ENCODE results near the gene PVALEF.

GRCh38 chr17:81128338-81128737 is 37.0 kb upstream of the PVALEF start:
- TF ChIP-seq ELF4 (IDR thresholded peaks at IDR 0.05) (no peak), BHLHE40 (IDR thresholded peaks at IDR 0.05; ENCODE audit: borderline replicate concordance) (no peak), SP1 (IDR thresholded peaks at IDR 0.05) (no peak), FOXK2 (IDR thresholded peaks at IDR 0.05) (no peak), CTBP1 (IDR thresholded peaks at IDR 0.05; ENCODE audit: borderline replicate concordance) (no peak), ZNF384 (IDR thresholded peaks at IDR 0.05) (no peak), SUZ12 (IDR thresholded peaks at IDR 0.05) (no peak), NFRKB (IDR thresholded peaks at IDR 0.05) (no peak), TARDBP (IDR thresholded peaks at IDR 0.05) (no peak), FOXM1 (IDR thresholded peaks at IDR 0.05; ENCODE audit: borderline replicate concordance) (no peak), FOXA1 (IDR thresholded peaks at IDR 0.05) (no peak), L3MBTL2 (conservative IDR thresholded peaks at IDR 0.05) (no peak)

Data from HEK293T (cell line).